Small intestine (tissue), 7 donors: ENCODE data around the gene STOML1. TPM values are rescaled to one million over a fixed set of nuclear protein-coding genes. Genes with fewer than 3 reads are reported as not detected.

Experiments
- DNase-seq, 2 donors: peaks; one replicate each; pipeline versions ENCODE4 v3.0.0 to v3.0.0-alpha.2; 2013
- FAIRE-seq: peaks from 2 replicates; lab custom pipeline; 2012; peaks lifted over from hg19 to GRCh38; lab: Jason Lieb, UNC
- H3K27ac ChIP-seq, 3 donors: one replicate each; pipeline ENCODE4 v1.5.1; 2013; ENCODE audit warnings: low read length in 2 of 3, mild to moderate bottlenecking in 2 of 3, control low read depth in 1 of 3, inconsistent platforms in 1 of 3, low read depth in 1 of 3, moderate library complexity in 1 of 3
- H3K27me3 ChIP-seq, 3 donors: one replicate each; pipeline ENCODE4 v1.6.1; 2013; ENCODE audit warnings: low read length in 3 of 3, inconsistent platforms in 1 of 3; ENCODE audit not compliant: control insufficient read depth in 3 of 3, insufficient read depth in 3 of 3
- H3K36me3 ChIP-seq, 3 donors: one replicate each; pipeline ENCODE4 v1.6.1; 2013; ENCODE audit warnings: low read length in 3 of 3, inconsistent platforms in 1 of 3, low read depth in 1 of 3, mild to moderate bottlenecking in 1 of 3, moderate library complexity in 1 of 3; ENCODE audit not compliant: control insufficient read depth in 3 of 3, insufficient read depth in 2 of 3
- H3K4me1 ChIP-seq, 3 donors: one replicate each; pipeline ENCODE4 v1.6.1; 2013; ENCODE audit warnings: low read length in 2 of 3, inconsistent platforms in 1 of 3, low read depth in 1 of 3, mild to moderate bottlenecking in 1 of 3, moderate library complexity in 1 of 3; ENCODE audit not compliant: control insufficient read depth in 3 of 3, insufficient read depth in 2 of 3
- H3K4me3 ChIP-seq, 3 donors: one replicate each; pipeline ENCODE4 v1.5.1; 2013; ENCODE audit warnings: low read length in 3 of 3, control low read depth in 1 of 3, inconsistent platforms in 1 of 3, low read depth in 1 of 3, mild to moderate bottlenecking in 1 of 3, moderate library complexity in 1 of 3
- H3K9me3 ChIP-seq, 2 donors: one replicate each; pipeline ENCODE4 v1.6.1; 2013; ENCODE audit warnings: low read depth in 1 of 2, low read length in 1 of 2; ENCODE audit not compliant: control insufficient read depth in 2 of 2, insufficient read depth in 1 of 2
- whole genome bisulfite sequencing, 3 donors: extraction: QIAGEN DNeasy Blood & Tissue Kit; methylation state at CpG; one replicate each; pipeline ENCODE4 v1.1.7; 2013; 5-methylcytosine and 5-hydroxymethylcytosine counted together
- polyA plus RNA-seq, 4 donors: library from polyadenylated mRNA; stranded (reverse) in 3 of 4; unstranded in 1 of 4; fragments of 200-250 nt in 3 of 4; fragments of 120-200 nt in 1 of 4; gene quantifications; one replicate each; pipeline versions ENCODE4 v1.2.1 to v1.2.3, GENCODE V29; 2013
- donor health status: healthy with polysubstance abuse.
- donor health status: control.
- donor health status: control.
- donor health status: Bipolar disorder and iron deficiency.
- donor health status: healthy.

Gene STOML1
- polyA plus RNA-seq, 4 donors: 7.8 to 22.1 (median 8.7) TPM

DNA sequence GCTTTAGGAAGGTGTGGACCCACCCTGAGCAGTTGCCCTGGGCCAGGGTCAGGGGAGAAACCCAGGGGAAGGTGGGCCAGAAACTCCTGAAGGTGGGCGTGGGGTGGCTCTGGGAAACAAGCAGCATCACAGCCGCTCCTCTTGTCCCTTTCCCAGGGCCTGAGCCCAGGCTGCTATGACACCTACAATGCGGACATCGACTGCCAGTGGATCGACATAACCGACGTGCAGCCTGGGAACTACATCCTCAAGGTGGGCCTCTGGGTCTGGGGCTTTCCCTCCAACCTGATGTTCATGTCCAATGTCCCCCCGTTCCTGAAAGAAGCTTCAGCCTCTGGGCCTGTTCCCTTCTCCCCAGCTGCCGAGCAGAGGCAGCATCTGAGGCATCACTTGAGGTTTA is 44.4 kb downstream of the STOML1 start:
- peaks cover 0 to 19% (median 2%) of the 10 kb centered on the region in 3 donors for H3K4me1 ChIP-seq
- H3K36me3 ChIP-seq: peaks cover 0 to 6% (median 0%) of the 10 kb centered on the region in 3 donors
- H3K27me3 ChIP-seq: no peaks in the 10 kb centered on the region
- no peak overlapping the region for H3K27ac ChIP-seq
- DNase-seq: no peak
- no peak for FAIRE-seq
- 90 to 95% (median 93%) methylated on average over 9 of the region's 9 CpGs for WGBS, 3 donors
- peaks cover 0 to 8% of the 10 kb centered on the region in 2 donors for H3K9me3 ChIP-seq
- H3K4me3 ChIP-seq: no peak overlapping the region

DNA sequence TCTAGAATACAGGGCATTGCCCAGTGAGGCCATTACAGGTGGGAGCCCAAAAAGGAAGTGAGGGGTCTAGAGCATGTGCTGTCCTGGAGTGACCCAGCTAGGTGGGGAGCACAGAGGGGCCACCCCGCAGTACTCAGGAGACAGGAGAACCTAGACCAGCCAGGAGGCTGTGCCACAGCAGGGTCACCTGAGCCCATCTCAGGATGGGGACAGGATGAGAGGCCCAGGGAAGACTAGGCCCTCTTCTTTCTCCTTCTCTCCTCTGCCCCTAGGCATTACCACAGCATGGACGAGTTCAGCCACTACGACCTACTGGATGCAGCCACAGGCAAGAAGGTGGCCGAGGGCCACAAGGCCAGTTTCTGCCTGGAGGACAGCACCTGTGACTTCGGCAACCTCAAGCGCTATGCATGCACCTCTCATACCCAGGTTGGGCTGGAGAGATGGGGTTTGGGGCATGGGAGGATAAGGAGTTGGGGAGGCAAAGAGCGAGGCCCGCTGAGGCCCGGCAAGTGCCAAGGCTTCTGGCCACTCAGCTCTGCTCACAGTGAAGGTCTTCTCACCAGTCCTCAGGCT is 45.2 kb downstream of the STOML1 start:
- WGBS, 3 donors: 93 to 97% (median 96%) methylated on average over 9 of the region's 9 CpGs
- H3K36me3 ChIP-seq: peaks cover 0 to 6% (median 0%) of the 10 kb centered on the region in 3 donors
- FAIRE-seq (no peak), DNase-seq (no peak)
- peaks cover 0 to 13% of the 10 kb centered on the region in 2 donors for H3K9me3 ChIP-seq
- H3K4me1 ChIP-seq: peaks cover 0 to 12% (median 2%) of the 10 kb centered on the region in 3 donors
- no peaks in the 10 kb centered on the region for H3K27me3 ChIP-seq
- no peak overlapping the region for H3K4me3 ChIP-seq
- no peak overlapping the region for H3K27ac ChIP-seq

- peaks cover 0 to 6% (median 0%) of the 10 kb centered on the region in 3 donors for H3K36me3 ChIP-seq
- H3K4me3 ChIP-seq: no peak overlapping the region
- H3K27me3 ChIP-seq: no peaks in the 10 kb centered on the region
- FAIRE-seq (no peak), DNase-seq (no peak)
- H3K9me3 ChIP-seq: peaks cover 0 to 13% of the 10 kb centered on the region in 2 donors
- WGBS, 3 donors: 71 to 84% (median 77%) methylated on average over 14 to 17 of the region's 17 CpGs
- H3K4me1 ChIP-seq: peaks cover 0 to 7% (median 0%) of the 10 kb centered on the region in 3 donors
- H3K27ac ChIP-seq: no peak overlapping the region
These were observed 45.9 kb downstream of the STOML1 start for GRCh38 chr15:73946046-73946721.

DNA sequence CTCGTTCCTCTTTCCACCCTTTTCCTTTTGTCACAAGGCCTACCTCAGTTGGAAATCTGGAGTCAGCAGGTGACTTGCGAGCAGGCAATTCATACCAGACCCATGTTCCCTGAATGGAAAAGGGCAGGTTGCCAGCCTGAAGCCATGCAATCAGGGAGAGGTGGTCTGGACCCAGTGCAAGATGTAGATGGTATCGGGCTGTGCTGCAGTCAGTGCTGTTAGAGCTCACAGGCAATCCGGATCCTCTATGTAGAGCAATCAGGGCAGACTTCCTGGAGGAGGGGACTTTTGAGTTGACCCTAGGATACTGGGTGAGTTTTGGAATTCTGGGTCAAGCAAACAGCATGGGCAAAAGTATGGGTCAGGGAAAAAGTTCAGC is 47.0 kb downstream of the STOML1 start:
- H3K27me3 ChIP-seq: no peaks in the 10 kb centered on the region
- WGBS, 3 donors: 88 to 97% (median 90%) methylated on average over 4 of the region's 4 CpGs
- peaks cover 0 to 6% (median 0%) of the 10 kb centered on the region in 3 donors for H3K36me3 ChIP-seq
- FAIRE-seq (no peak), DNase-seq (no peak)
- H3K27ac ChIP-seq: no peak overlapping the region
- H3K4me1 ChIP-seq: peaks cover 0 to 15% (median 0%) of the 10 kb centered on the region in 3 donors
- H3K4me3 ChIP-seq: no peak overlapping the region
- H3K9me3 ChIP-seq: peaks cover 0 to 13% of the 10 kb centered on the region in 2 donors

- DNase-seq (no peak), FAIRE-seq (no peak)
- H3K36me3 ChIP-seq: peaks cover 0 to 4% (median 0%) of the 10 kb centered on the region in 3 donors
- peaks cover 0 to 13% of the 10 kb centered on the region in 2 donors for H3K9me3 ChIP-seq
- 67 to 83% (median 80%) methylated on average over 13 of the region's 13 CpGs for WGBS, 3 donors
- H3K4me3 ChIP-seq: no peak overlapping the region
- H3K27ac ChIP-seq: no peak overlapping the region
- peaks cover 0 to 15% (median 0%) of the 10 kb centered on the region in 3 donors for H3K4me1 ChIP-seq
- H3K27me3 ChIP-seq: no peaks in the 10 kb centered on the region
These were observed 47.6 kb downstream of the STOML1 start for GRCh38 chr15:73944161-73945129.

DNA sequence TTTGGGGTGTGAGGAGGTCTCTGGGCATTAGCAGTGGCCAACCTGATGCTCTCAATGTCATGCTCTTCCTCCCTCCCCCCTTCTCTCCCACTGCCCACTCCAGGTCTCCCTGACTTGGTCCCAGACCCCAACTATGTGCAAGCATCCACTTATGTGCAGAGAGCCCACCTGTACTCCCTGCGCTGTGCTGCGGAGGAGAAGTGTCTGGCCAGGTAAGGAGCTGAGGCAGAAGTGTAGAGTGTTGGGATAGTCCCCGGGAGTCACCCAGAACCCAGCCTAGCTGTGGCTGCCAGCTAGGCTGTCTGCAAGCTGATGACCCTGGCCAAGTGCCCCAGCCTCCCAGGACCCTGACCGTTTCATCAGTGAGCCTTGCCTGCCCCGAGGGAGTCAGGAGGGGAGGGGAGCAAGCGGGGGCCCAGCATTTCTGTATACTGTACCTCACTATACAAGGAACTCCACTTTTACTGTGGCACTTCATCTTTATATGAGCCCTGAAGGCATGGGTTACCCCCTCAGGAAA is 49.3 kb downstream of the STOML1 start:
- DNase-seq (no peak), FAIRE-seq (no peak)
- Histone ChIP-seq H3K36me3 (no peaks in the 10 kb centered on the region), H3K4me1 (peaks cover 0 to 15% (median 0%) of the 10 kb centered on the region in 3 donors), H3K4me3 (no peak overlapping the region), H3K27ac (no peak overlapping the region), H3K27me3 (no peaks in the 10 kb centered on the region), H3K9me3 (peaks cover 0 to 13% of the 10 kb centered on the region in 2 donors)
- WGBS, 3 donors: 73 to 93% (median 82%) methylated on average over 6 of the region's 6 CpGs

DNA sequence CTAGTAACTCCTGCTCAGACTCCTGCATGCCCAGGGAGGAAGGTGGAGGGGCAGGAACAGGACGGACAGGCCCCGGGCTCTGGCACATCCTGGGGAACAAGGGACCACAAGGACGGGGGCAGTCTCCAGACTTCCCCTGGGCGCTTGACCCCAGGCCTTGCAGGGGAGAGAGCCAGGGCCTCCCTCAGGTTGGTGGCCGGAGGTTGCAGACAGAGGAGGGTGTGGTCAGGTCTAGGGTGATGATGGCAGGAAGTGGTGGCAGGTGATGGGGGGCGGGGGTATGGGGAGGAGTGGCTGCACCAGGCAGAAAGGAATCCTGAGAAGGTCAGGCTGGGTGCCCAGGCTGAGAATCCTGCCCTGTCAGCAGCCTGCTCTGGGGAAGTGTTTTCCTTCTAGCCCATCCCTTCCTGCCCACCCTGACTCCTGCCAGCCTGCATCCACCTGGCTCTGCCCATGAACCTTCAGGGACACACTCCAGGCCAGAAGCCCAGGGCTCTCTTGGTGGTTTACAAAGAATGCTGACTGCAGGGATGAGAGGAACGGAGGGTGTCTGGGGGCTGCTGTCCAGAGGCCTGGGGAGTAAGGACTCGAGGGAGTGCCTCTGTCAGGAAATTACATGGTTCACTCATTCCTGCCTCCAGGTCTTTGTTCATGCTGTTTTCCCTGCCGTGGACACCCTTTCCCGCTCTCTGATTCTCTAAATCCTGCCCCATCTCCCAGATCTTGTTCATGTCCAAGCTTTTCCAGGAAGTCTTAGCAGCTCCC is 50.0 kb downstream of the STOML1 start:
- 74 to 78% (median 78%) methylated on average over 10 of the region's 10 CpGs for WGBS, 3 donors
- no peak for FAIRE-seq
- H3K27ac ChIP-seq: no peak overlapping the region

More for the DNA sequence above, 50.0 kb downstream of the STOML1 start:
- Histone ChIP-seq H3K36me3 (peaks cover 0 to 2% (median 0%) of the 10 kb centered on the region in 3 donors), H3K27me3 (no peaks in the 10 kb centered on the region), H3K4me1 (peaks cover 0 to 15% (median 0%) of the 10 kb centered on the region in 3 donors), H3K4me3 (no peak overlapping the region), H3K9me3 (peaks cover 0 to 13% of the 10 kb centered on the region in 2 donors)
- no peak for DNase-seq
